ENCODE results near the gene HOXA11. TPM values are rescaled to one million over a fixed set of nuclear protein-coding genes. Genes with fewer than 3 reads are reported as not detected.

HOXA11 gene
- total and polyA plus RNA-seq, 2 of the 4 experiments (the other 2 are of a cell fraction): 0.05 TPM; not detected in 1

- TF ChIP-seq USF2 (IDR thresholded peaks at IDR 0.05; ENCODE audit: low read depth, low read length) (peak; percentile 90), MAFK (IDR thresholded peaks at IDR 0.05; ENCODE audit: low read depth, low read length) (no peak), RAD21 (IDR thresholded peaks at IDR 0.05; ENCODE audit: low read length) (peak; percentile 95), FOS (IDR thresholded peaks at IDR 0.05; ENCODE audit: low read depth, low read length) (peak; percentile 35; the same call in 1 of the 2 replicates)
Observed at GRCh38 chr7:27143023-27143949, 41.7 kb downstream of the HOXA11 start, which contains the start of gene HOXA5 (continued).

All from IMR-90 (cell line).